C4-2B (cell line): ENCODE measurements around the gene STC2.

ENCODE experiments used
- H3K27ac ChIP-seq: fragments of 450-650 bp; 2 replicates; pipeline ENCODE4 v1.5.1; 2017
- ZFX ChIP-seq: fragments of 450-650 bp; IDR thresholded peaks from 2 replicates; pipeline ENCODE4 v1.6.1; 2017
- TF ChIP-seq, protein P1 (sequence below): fragments of 450-650 bp; conservative IDR thresholded peaks from 2 replicates; pipeline ENCODE4 v1.5.1; 2017; ENCODE audit warnings: mild to moderate bottlenecking

STC2 gene

GRCh38 chr5:173279166-173279565 lies 49.0 kb downstream of the STC2 start:
- TF ChIP-seq ZFX: no peak
- H3K27ac ChIP-seq: no peak overlapping the region

GRCh38 chr5:173278641-173279040 lies 49.6 kb downstream of the STC2 start:
- H3K27ac ChIP-seq: no peak overlapping the region
- TF ChIP-seq ZFX: no peak
- TF ChIP-seq, protein P1, sequence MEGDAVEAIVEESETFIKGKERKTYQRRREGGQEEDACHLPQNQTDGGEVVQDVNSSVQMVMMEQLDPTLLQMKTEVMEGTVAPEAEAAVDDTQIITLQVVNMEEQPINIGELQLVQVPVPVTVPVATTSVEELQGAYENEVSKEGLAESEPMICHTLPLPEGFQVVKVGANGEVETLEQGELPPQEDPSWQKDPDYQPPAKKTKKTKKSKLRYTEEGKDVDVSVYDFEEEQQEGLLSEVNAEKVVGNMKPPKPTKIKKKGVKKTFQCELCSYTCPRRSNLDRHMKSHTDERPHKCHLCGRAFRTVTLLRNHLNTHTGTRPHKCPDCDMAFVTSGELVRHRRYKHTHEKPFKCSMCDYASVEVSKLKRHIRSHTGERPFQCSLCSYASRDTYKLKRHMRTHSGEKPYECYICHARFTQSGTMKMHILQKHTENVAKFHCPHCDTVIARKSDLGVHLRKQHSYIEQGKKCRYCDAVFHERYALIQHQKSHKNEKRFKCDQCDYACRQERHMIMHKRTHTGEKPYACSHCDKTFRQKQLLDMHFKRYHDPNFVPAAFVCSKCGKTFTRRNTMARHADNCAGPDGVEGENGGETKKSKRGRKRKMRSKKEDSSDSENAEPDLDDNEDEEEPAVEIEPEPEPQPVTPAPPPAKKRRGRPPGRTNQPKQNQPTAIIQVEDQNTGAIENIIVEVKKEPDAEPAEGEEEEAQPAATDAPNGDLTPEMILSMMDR: no peak

DNA sequence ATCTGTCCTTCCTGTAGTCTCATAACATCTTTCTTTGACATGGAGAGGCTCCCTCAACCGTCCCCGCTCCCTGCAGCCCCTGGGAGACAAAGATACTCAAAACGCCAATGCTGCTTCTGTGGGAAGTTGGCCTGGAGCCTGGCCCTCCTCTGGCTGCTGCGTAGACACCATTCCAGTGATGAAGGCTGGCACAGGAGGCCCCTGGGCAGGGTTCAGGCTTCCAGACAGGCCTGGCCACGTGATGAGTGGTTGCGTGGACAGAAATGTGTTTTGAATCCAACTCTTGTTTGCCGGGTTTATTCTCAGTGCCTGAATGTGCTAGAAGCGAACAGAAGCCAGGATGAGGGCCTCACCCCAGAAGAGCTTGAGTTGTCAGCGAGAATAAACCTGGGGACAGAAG lies 50.0 kb downstream of the STC2 start:
- TF ChIP-seq, protein P1: no peak
- TF ChIP-seq ZFX: no peak
- no peak overlapping the region for H3K27ac ChIP-seq

GRCh38 chr5:173274771-173275170 lies 53.4 kb downstream of the STC2 start:
- TF ChIP-seq, protein P1: no peak
- TF ChIP-seq ZFX: no peak
- H3K27ac ChIP-seq: no peak overlapping the region

- no peak overlapping the region for H3K27ac ChIP-seq
- TF ChIP-seq, protein P1: no peak
- no peak for TF ChIP-seq ZFX
Measured at GRCh38 chr5:173271419-173271818, 56.8 kb downstream of the STC2 start.

GRCh38 chr5:173268750-173269432 lies 59.3 kb downstream of the STC2 start:
- no peak for TF ChIP-seq ZFX
- TF ChIP-seq, protein P1: no peak
- no peak overlapping the region for H3K27ac ChIP-seq

GRCh38 chr5:173265433-173265832 lies 62.8 kb downstream of the STC2 start:
- H3K27ac ChIP-seq: no peak overlapping the region
- no peak for TF ChIP-seq ZFX
- TF ChIP-seq, protein P1: no peak
